ENCODE results near the gene SDSL. TPM values are rescaled to one million over a fixed set of nuclear protein-coding genes. Genes with fewer than 3 reads are reported as not detected.

SDSL gene
- total and polyA plus RNA-seq, 2 of the 13 experiments (the other 11 are each of a cell fraction or from before 2014, with no cell fraction given): 1.2 to 1.7 TPM

- TF ChIP-seq U2AF1 (optimal IDR thresholded peaks at IDR 0.05; ENCODE audit: low read depth, low read length) (no peak), ZNF746 (CRISPR knock-in tag; IDR thresholded peaks at IDR 0.05) (no peak), MBD4 (IDR thresholded peaks at IDR 0.05; ENCODE audit: borderline replicate concordance, low read length) (no peak), SMC3 (IDR thresholded peaks at IDR 0.05; ENCODE audit: low read length) (no peak), HMGXB3 (CRISPR knock-in tag; IDR thresholded peaks at IDR 0.05; ENCODE audit: borderline replicate concordance) (no peak), ZBTB20 (CRISPR knock-in tag; IDR thresholded peaks at IDR 0.05; ENCODE audit: borderline replicate concordance, low read depth) (no peak)
These were observed 27.1 kb upstream of the SDSL start (continued) for GRCh38 chr12:113395119-113395518.

- in situ Hi-C loops (cut with HindIII; ENCODE audit: extremely low pct_ligation_motif_present, low pct_unique_long_range_greater_than_20kb) (no loop called here), intact Hi-C loops (cut with micrococcal nuclease; ENCODE audit: unreplicated experiment) (no loop called here)
- Histone ChIP-seq H4K20me1 (ENCODE audit: insufficient read depth, low read length) (no peaks in the 10 kb centered on the region; the same call in 1 of the 2 replicates), H3K4me2 (ENCODE audit: low read depth, low read length) (no peak overlapping the region), H3K9me3 (ENCODE audit: low read length) (no peaks in the 10 kb centered on the region), H2AFZ (ENCODE audit: low read length) (no peak overlapping the region), H3K27ac (ENCODE audit: extremely low read length, insufficient read depth, low read length) (no peak overlapping the region), H3K4me1 (ENCODE audit: insufficient read depth, low read length) (0 out of 2 replicates have a peak, but pooled peaks cover 9% of the 10 kb centered on the region), H3K27me3 (ENCODE audit: control insufficient read depth in 1 of 2, insufficient read depth in 2 of 2, low read length in 2 of 2) (peaks cover 3% of the 10 kb centered on the region in 2 experiments; a peak in 1 of 5 replicates), H3K79me2 (ENCODE audit: insufficient read depth, low read length) (no peaks in the 10 kb centered on the region), H3K4me3 (replicated peaks in 1 of 3; ENCODE audit: insufficient read depth in 1 of 3, low read depth in 2 of 3, low read length in 3 of 3) (no peak overlapping the region), H3K36me3 (replicated peaks in 1 of 2; ENCODE audit: control insufficient read depth in 1 of 2, insufficient read depth in 2 of 2, low read length in 2 of 2) (no peaks in the 10 kb centered on the region), H3K9ac (ENCODE audit: insufficient read depth, low read depth, low read length) (no peak overlapping the region)
- DNase-seq (ENCODE audit: low spot score) (no peak), ATAC-seq (no peak), FAIRE-seq (no peak)
- ChIA-PET CTCF (ENCODE audit: low intra/inter-chr PET ratio, low total read pairs) (no interaction called here), POLR2A (no interaction called here)
- TF ChIP-seq ZNF740 (CRISPR knock-in tag; IDR thresholded peaks at IDR 0.05): no peak
- TF ChIP-seq ZNF441 (CRISPR knock-in tag; IDR thresholded peaks at IDR 0.05; ENCODE audit: borderline replicate concordance): no peak
- no TSS peak for BruUV-seq (replicated peaks)
These were observed 26.0 kb upstream of the SDSL start for GRCh38 chr12:113396200-113396599.
